ENCODE data around the gene DDX50. TPM values are rescaled to one million over a fixed set of nuclear protein-coding genes. Genes with fewer than 3 reads are reported as not detected.

The DDX50 gene
- total RNA-seq, 1 experiment from 2014 or later, result 37.1 TPM

- no peak for TF ChIP-seq ZNF281 (CRISPR knock-in tag; IDR thresholded peaks at IDR 0.05)
- no peak for TF ChIP-seq ERG (CRISPR knock-in tag; IDR thresholded peaks at IDR 0.05)
- TF ChIP-seq MXD4 (CRISPR knock-in tag; IDR thresholded peaks at IDR 0.05; ENCODE audit: borderline replicate concordance), result no peak
- TF ChIP-seq ZNF532 (CRISPR knock-in tag; IDR thresholded peaks at IDR 0.05; ENCODE audit: borderline replicate concordance), result no peak
- no peak for TF ChIP-seq ETV6 (CRISPR knock-in tag; IDR thresholded peaks at IDR 0.05)
- no peak for TF ChIP-seq NR3C1 (CRISPR knock-in tag; conservative IDR thresholded peaks at IDR 0.05; ENCODE audit: low read depth)
- no peak for TF ChIP-seq ATF3 (CRISPR knock-in tag; conservative IDR thresholded peaks at IDR 0.05)
These were observed 31.1 kb upstream of the DDX50 start (continued) for GRCh38 chr10:68870061-68870460.

GRCh38 chr10:68870545-68871104 is 30.5 kb upstream of the DDX50 start:
- H3K4me1 Mint-ChIP-seq, result peaks cover 27% of the 10 kb centered on the region
- peaks cover 13% of the 10 kb centered on the region for H3K27me3 Mint-ChIP-seq (ENCODE audit: low read depth)
- no peak for TF ChIP-seq IRF2 (CRISPR knock-in tag; IDR thresholded peaks at IDR 0.05; ENCODE audit: borderline replicate concordance, low read depth)
- TF ChIP-seq ZNF281 (CRISPR knock-in tag; IDR thresholded peaks at IDR 0.05), result no peak
- ChIA-PET CTCF (interaction anchor here (0.5 to 1.1 kb wide), 4 partner anchors 10 to 218 kb away, joined by 3 to 7 read pairs (median 4); partner anchors contain the start of gene STOX1), POLR2A (no interaction called here)
- peaks cover 32% of the 10 kb centered on the region for H3K9me3 Mint-ChIP-seq
- H3K36me3 Mint-ChIP-seq, result peaks cover 22% of the 10 kb centered on the region
- no peak overlapping the region for H3K4me3 Mint-ChIP-seq
- no peak overlapping the region for H3K27ac Mint-ChIP-seq
- DNase-seq (ENCODE audit: low spot score), result no peak
- no peak for ATAC-seq

- no peak for DNase-seq (ENCODE audit: low spot score)
- Mint-ChIP-seq H3K4me1 (peaks cover 28% of the 10 kb centered on the region), H3K9me3 (peaks cover 29% of the 10 kb centered on the region), H3K36me3 (peaks cover 20% of the 10 kb centered on the region), H3K4me3 (peak overlapping the region; percentile 20; the same call in 1 of the 2 replicates), H3K27me3 (ENCODE audit: low read depth) (peaks cover 13% of the 10 kb centered on the region), H3K27ac (peak overlapping the region; percentile 44)
- POLR2A ChIA-PET, result no interaction called here
- CTCF ChIA-PET, result interaction anchor here (0.5 to 1.1 kb wide), 5 partner anchors 9 to 218 kb away, joined by 3 to 7 read pairs (median 5); partner anchors contain the start of gene STOX1
- ATAC-seq, result peak; percentile 43
- TF ChIP-seq NR2C2 (CRISPR knock-in tag; IDR thresholded peaks at IDR 0.05), result no peak
- TF ChIP-seq E2F5 (CRISPR knock-in tag; IDR thresholded peaks at IDR 0.05), result no peak
- no peak for TF ChIP-seq GTF2I (CRISPR knock-in tag; conservative IDR thresholded peaks at IDR 0.05)
- no peak for TF ChIP-seq SP1 (CRISPR knock-in tag; conservative IDR thresholded peaks at IDR 0.05)
- no peak for TF ChIP-seq AR (CRISPR knock-in tag; IDR thresholded peaks at IDR 0.05)
- no peak for TF ChIP-seq SMAD3 (CRISPR knock-in tag; IDR thresholded peaks at IDR 0.05; ENCODE audit: borderline replicate concordance)
- no peak for TF ChIP-seq ZBTB21 (CRISPR knock-in tag; IDR thresholded peaks at IDR 0.05; ENCODE audit: borderline replicate concordance)
These were observed 29.9 kb upstream of the DDX50 start for GRCh38 chr10:68871105-68871711.

Measured in WTC11 (cell line).